ENCODE measurements around the gene TDO2. TPM values are rescaled to one million over a fixed set of nuclear protein-coding genes. Genes with fewer than 3 reads are reported as not detected.

TDO2 gene
- total RNA-seq, 1 donor from 2014 or later = not detected

- Histone ChIP-seq H3K27ac (no peak overlapping the region), H3K27me3 (no peaks in the 10 kb centered on the region), H3K4me3 (no peak overlapping the region), H3K36me3 (no peaks in the 10 kb centered on the region), H3K4me1 (no peaks in the 10 kb centered on the region), H3K9me3 (no peaks in the 10 kb centered on the region)
- TF ChIP-seq POLR2A (IDR thresholded peaks at IDR 0.05) (no peak), CTCF (IDR thresholded peaks at IDR 0.05) (no peak), POLR2AphosphoS5 (IDR thresholded peaks at IDR 0.05; ENCODE audit: insufficient read depth in 1 of 2, low read depth in 1 of 2) (no peak)
- no peak for DNase-seq (ENCODE audit: extremely low spot score in 2 of 2)
- intact Hi-C loops (cut with DNase I) = no loop called here
These were observed 59.3 kb downstream of the TDO2 start for GRCh38 chr4:155962767-155963166.

DNA sequence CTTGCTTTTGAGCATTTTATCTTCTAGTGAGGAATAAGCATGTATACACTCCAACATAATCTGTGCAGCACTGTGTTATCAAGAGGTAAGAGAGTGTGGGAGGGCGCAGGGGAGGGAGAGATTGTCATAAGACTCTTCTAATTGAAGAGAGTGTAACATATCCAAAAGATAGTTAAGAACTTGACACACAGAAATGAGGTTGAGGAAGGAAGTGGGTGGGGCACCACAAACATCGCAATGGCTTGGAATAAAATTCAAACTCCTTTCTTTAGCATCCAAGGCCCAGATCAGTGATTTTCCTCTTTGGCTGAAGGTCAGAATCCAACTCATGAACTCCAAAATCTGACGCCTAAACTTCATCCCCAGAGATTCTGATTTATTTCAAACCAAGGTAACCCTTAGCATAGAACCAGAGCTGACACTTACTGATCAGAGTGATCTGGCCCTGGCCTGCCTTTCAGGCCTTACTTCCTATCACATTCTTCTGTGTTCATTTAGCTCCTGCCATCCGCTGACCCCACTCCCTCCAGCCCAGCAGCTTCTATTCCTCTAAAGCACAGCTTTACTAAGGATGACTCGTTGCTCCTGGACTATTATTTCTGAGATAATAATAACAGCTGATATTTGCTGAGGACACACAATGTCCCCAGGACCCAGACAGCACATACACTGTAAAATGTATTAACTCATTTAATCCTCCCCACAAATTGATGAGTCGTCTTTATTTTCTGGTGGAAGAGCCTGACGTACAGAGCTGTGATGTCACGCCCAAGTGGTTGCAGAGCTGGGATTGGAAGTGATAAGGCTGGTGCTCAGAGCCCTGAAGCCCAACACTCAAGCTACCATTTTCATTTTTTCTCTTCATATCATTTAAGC lies 60.8 kb downstream of the TDO2 start:
- intact Hi-C loops (cut with DNase I) = no loop called here
- no peaks in the 10 kb centered on the region for H3K4me1 ChIP-seq
- no peak overlapping the region for H3K4me3 ChIP-seq
- H3K36me3 ChIP-seq = no peaks in the 10 kb centered on the region
- peak overlapping the region; percentile 61 for H3K27ac ChIP-seq
- no peak for DNase-seq (ENCODE audit: extremely low spot score in 2 of 2)
- H3K9me3 ChIP-seq = no peaks in the 10 kb centered on the region
- TF ChIP-seq CTCF (IDR thresholded peaks at IDR 0.05) (no peak), POLR2AphosphoS5 (IDR thresholded peaks at IDR 0.05; ENCODE audit: insufficient read depth in 1 of 2, low read depth in 1 of 2) (no peak), POLR2A (IDR thresholded peaks at IDR 0.05) (no peak)
- H3K27me3 ChIP-seq = no peaks in the 10 kb centered on the region

DNA sequence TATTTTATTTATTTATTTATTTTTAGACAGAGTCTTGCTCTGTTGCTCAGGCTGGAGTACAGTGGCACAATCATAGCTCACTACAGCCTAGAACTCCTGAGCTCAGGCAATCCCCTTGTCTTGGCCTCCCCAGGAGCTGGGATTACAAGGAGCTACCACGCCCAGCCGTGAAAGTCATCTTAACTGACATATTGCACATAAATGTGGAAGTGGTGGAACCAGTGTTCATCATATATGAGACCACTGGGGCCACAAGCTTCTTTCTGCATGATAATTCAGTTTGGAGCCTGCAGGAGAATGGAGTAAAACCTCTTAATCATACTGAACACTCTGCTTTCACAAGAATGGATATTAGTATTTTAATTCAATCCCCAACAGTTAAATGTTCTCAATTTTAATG lies 62.7 kb downstream of the TDO2 start:
- Histone ChIP-seq H3K27me3 (no peaks in the 10 kb centered on the region), H3K4me3 (no peak overlapping the region), H3K4me1 (no peaks in the 10 kb centered on the region), H3K9me3 (no peaks in the 10 kb centered on the region), H3K27ac (no peak overlapping the region), H3K36me3 (no peaks in the 10 kb centered on the region)
- DNase-seq (ENCODE audit: extremely low spot score in 2 of 2) = no peak
- intact Hi-C loops (cut with DNase I) = loop anchor here (5.0 kb wide), 1 partner anchor 681 kb away; no protein-coding TSS in a partner anchor
- TF ChIP-seq POLR2A (IDR thresholded peaks at IDR 0.05) = no peak

DNA sequence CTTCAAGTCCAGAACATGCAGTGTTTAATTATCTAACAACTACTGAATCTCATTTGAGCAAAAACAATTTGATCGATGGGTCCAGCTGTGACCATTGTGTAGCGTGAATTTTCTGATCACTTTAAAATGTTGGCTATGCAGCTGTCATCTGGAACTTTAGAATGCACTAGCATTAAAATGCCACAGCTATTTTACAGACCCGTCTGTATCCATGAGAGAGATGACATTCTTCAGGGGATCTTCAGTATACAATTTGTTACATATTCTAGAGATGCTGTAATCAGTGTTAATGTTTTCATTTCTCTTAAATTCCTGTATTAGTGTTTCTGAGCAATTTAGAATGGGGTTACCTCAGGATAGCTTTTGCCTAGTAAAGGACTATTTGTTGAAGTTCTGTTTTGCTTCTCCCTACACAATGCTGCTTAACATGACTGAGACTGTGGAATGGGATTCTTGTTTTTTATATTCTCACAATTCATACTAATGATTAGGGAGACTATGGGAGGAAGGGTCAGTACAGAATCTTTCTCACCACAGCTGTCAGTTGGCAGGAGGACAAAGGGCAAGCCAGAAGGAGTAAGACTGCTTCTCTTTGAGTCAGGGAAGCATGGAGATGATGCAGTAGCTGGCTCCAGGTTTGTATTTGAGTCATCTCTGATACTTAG lies 63.4 kb downstream of the TDO2 start:
- no peaks in the 10 kb centered on the region for H3K4me1 ChIP-seq
- no peak overlapping the region for H3K4me3 ChIP-seq
- H3K27ac ChIP-seq = no peak overlapping the region
- H3K9me3 ChIP-seq = no peaks in the 10 kb centered on the region
- intact Hi-C loops (cut with DNase I) = loop anchor here (5.0 kb wide), 1 partner anchor 680 kb away; no protein-coding TSS in a partner anchor
- no peak for TF ChIP-seq POLR2AphosphoS5 (IDR thresholded peaks at IDR 0.05; ENCODE audit: insufficient read depth in 1 of 2, low read depth in 1 of 2)
- no peak for TF ChIP-seq CTCF (IDR thresholded peaks at IDR 0.05)
- no peak for TF ChIP-seq POLR2A (IDR thresholded peaks at IDR 0.05)
- no peaks in the 10 kb centered on the region for H3K27me3 ChIP-seq
- H3K36me3 ChIP-seq = no peaks in the 10 kb centered on the region
- no peak for DNase-seq (ENCODE audit: extremely low spot score in 2 of 2)

Other genes starting within 250 kb of the TDO2 start
- gene GUCY1A1, start 236.8 kb upstream of the TDO2 start, total RNA-seq = 21.6 TPM
- 22.8 TPM for gene GUCY1B1, start 144.7 kb upstream of the TDO2 start, total RNA-seq
- not detected for gene ASIC5, start 37.4 kb upstream of the TDO2 start, total RNA-seq
- 14.5 TPM for gene CTSO, start 50.2 kb downstream of the TDO2 start, total RNA-seq